ENCODE results near the gene NUP93. TPM values are rescaled to one million over a fixed set of nuclear protein-coding genes. Genes with fewer than 3 reads are reported as not detected.

Gene NUP93
- total and polyA plus RNA-seq, 10 donors = 29.2 to 102 (median 56.6) TPM

- Histone ChIP-seq H3K36me3 (peaks cover 0 to 7% (median 0%) of the 10 kb centered on the region in 6 donors), H3K4me3 (no peak overlapping the region), H3K4me1 (peaks cover 0 to 19% (median 0%) of the 10 kb centered on the region in 6 donors), H3K9me3 (no peaks in the 10 kb centered on the region), H3K27me3 (replicated peaks in 1 of 7) (no peaks in the 10 kb centered on the region), H3K27ac (no peak overlapping the region)
- intact Hi-C loops (cut with DNase I; ENCODE audit: low total_unique reads) = no loop called here
- TF ChIP-seq POLR2A (IDR thresholded peaks at IDR 0.05) (no peak), CTCF (IDR thresholded peaks at IDR 0.05 in 8 of 11, conservative IDR thresholded peaks at IDR 0.05 in 3 of 11) (no peak), POLR2AphosphoS5 (IDR thresholded peaks at IDR 0.05) (no peak)
- WGBS, 5 donors = 68 to 83% (median 74%) methylated on average over 5 of the region's 5 CpGs
- DNase-seq = no peak
These were observed 53.4 kb downstream of the NUP93 start for GRCh38 chr16:56783344-56783743.

GRCh38 chr16:56785317-56785716 lies 55.4 kb downstream of the NUP93 start:
- H3K9me3 ChIP-seq = no peaks in the 10 kb centered on the region
- WGBS, 5 donors = 95 to 98% (median 96%) methylated on average over 6 of the region's 6 CpGs
- H3K27ac ChIP-seq = no peak overlapping the region
- TF ChIP-seq CTCF (IDR thresholded peaks at IDR 0.05 in 8 of 11, conservative IDR thresholded peaks at IDR 0.05 in 3 of 11) (no peak), POLR2A (IDR thresholded peaks at IDR 0.05) (no peak), POLR2AphosphoS5 (IDR thresholded peaks at IDR 0.05) (no peak)
- no peak overlapping the region for H3K4me3 ChIP-seq
- H3K27me3 ChIP-seq (replicated peaks in 1 of 7) = no peaks in the 10 kb centered on the region
- H3K4me1 ChIP-seq = peaks cover 0 to 14% (median 0%) of the 10 kb centered on the region in 6 donors
- DNase-seq = no peak
- intact Hi-C loops (cut with DNase I; ENCODE audit: low total_unique reads) = no loop called here
- peaks cover 0 to 7% (median 0%) of the 10 kb centered on the region in 6 donors for H3K36me3 ChIP-seq

DNA sequence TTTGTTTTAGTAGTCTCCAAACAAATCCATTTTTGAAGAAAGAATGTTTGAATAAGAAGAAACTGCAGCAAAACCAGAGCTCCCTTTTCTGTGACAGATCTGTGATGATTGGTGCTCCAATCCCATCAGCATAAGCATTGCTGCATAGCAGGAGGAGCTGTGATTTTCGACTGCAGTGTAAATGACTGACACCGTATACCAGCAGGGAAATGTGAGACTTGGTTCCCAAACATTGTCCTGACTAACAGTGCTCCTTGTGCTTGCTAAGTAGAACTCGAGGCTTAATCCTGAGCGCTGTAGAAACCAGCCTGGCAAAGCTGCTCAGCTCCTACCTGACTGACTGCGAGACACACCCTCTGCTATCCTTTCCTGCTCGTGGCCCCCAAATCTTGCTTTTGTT lies 57.2 kb downstream of the NUP93 start:
- H3K36me3 ChIP-seq = peaks cover 0 to 7% (median 0%) of the 10 kb centered on the region in 6 donors
- H3K27me3 ChIP-seq (replicated peaks in 1 of 7) = no peaks in the 10 kb centered on the region
- 84 to 93% (median 90%) methylated on average over 6 of the region's 6 CpGs for WGBS, 5 donors
- DNase-seq = no peak
- intact Hi-C loops (cut with DNase I; ENCODE audit: low total_unique reads) = no loop called here
- no peaks in the 10 kb centered on the region for H3K9me3 ChIP-seq
- peaks cover 0 to 20% (median 0%) of the 10 kb centered on the region in 6 donors for H3K4me1 ChIP-seq
- no peak overlapping the region for H3K27ac ChIP-seq
- no peak overlapping the region for H3K4me3 ChIP-seq
- no peak for TF ChIP-seq POLR2A (IDR thresholded peaks at IDR 0.05)
- no peak for TF ChIP-seq CTCF (IDR thresholded peaks at IDR 0.05 in 8 of 11, conservative IDR thresholded peaks at IDR 0.05 in 3 of 11)
- TF ChIP-seq POLR2AphosphoS5 (IDR thresholded peaks at IDR 0.05) = no peak

DNA sequence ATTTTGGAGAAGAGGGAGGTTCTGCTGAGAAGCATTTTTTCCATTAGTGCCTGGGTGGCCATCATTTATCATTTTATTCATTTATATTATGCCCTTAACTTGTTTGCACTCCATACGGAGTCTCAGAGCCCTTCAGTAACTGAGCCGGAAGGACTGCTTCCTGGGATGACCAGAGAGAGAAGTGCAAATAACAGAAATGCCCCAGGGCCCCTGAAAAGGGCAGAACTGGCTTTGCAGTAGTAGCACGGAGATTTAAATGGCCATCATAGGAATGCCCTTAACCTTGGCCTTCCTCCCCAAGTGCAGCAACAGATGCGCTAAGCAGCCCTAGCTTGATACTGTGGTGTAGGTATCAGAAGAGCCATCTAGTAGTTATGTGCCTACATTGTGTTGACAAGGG lies 58.5 kb downstream of the NUP93 start:
- H3K4me3 ChIP-seq = no peak overlapping the region
- H3K27ac ChIP-seq = peak overlapping the region in 2 of 8 donors; percentile 18 to 31
- WGBS, 5 donors = 71 to 87% (median 85%) methylated on average over 4 of the region's 4 CpGs
- peaks cover 0 to 27% (median 2%) of the 10 kb centered on the region in 6 donors for H3K4me1 ChIP-seq
- no peak for TF ChIP-seq POLR2AphosphoS5 (IDR thresholded peaks at IDR 0.05)
- TF ChIP-seq POLR2A (IDR thresholded peaks at IDR 0.05) = no peak
- no peak for TF ChIP-seq CTCF (IDR thresholded peaks at IDR 0.05 in 8 of 11, conservative IDR thresholded peaks at IDR 0.05 in 3 of 11)
- intact Hi-C loops (cut with DNase I; ENCODE audit: low total_unique reads) = no loop called here
- DNase-seq = no peak
- no peaks in the 10 kb centered on the region for H3K9me3 ChIP-seq
- H3K36me3 ChIP-seq = peaks cover 0 to 7% (median 0%) of the 10 kb centered on the region in 6 donors
- no peaks in the 10 kb centered on the region for H3K27me3 ChIP-seq (replicated peaks in 1 of 7)

Data from spleen (tissue), 11 donors.